NCI-H82 treated with DMSO at 0.1 percent for 48 hours (cell line): ENCODE results near the gene HS6ST2.

ENCODE experiments used
- DNase-seq: peaks from one replicate; lab custom pipeline; 2025; ENCODE audit not compliant: unreplicated experiment; lab: John Stamatoyannopoulos, UW

HS6ST2 gene

DNA sequence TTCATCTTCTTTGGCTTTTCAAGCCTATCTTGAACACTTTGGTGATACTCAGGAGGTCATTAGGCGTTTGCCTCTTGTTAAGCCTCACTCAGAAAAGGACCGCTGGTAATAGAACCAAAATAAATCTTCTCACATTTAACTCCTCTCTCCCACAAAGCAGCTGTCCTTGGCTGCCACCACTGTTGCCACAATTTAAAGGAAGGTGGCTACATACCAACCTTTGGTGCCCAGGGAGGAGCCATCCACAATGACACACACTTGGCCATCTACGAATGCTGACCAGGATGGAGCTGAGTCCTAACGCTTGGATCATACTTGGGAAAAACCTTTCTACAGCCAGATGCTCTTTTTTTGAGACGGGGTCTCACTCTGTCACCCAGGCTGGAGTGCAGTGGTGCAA, 210.2 kb downstream of the HS6ST2 start:
- DNase-seq = no peak

- no peak for DNase-seq
Observed at GRCh38 chrX:132745593-132745992, 212.8 kb downstream of the HS6ST2 start.

DNA sequence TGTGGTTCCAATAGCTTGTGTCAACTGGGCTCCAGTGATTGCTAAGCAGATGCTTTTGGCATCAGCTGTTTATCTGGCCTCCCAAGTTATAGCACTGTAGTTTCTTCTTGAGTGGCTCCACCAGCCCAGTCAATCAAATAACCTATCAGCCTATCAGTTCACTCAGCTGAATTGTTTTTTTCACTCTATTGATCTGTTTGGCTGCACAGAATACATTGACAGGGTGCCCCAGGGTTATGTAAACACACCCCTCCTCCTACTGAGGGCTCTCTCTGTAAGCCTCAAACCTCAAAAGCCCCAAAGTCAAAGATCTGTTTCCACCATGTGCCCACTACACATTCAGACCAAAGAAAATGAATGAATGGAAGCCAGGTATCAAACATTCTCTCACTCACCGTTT, 214.0 kb downstream of the HS6ST2 start:
- DNase-seq = no peak

GRCh38 chrX:132743086-132743485, 215.3 kb downstream of the HS6ST2 start:
- DNase-seq = no peak

- no peak for DNase-seq
Observed at GRCh38 chrX:132742246-132742645, 216.2 kb downstream of the HS6ST2 start.

DNA sequence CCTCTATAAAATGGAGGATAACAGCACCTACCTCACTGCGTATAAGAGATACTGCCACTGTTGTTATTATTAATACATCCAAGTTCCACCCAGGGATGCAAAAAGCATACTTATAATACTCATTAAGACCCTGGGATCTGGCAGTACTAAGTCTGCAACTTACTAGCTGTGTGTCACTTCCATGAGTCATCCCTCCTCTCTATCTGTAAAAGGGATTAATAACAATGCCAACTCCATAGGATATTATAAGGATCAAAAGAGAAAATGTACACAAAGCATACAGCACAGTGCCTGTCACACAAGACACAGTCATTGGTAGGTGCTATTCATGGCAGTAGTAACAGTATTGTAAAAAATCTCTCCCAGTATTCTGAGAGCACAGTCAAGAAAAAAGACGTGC, 216.7 kb downstream of the HS6ST2 start:
- DNase-seq = no peak

- no peak for DNase-seq
Observed at GRCh38 chrX:132740316-132741123, 217.9 kb downstream of the HS6ST2 start.

GRCh38 chrX:132738951-132739350, 219.5 kb downstream of the HS6ST2 start:
- DNase-seq = no peak

- no peak for DNase-seq
Observed at GRCh38 chrX:132737743-132738142, 220.7 kb downstream of the HS6ST2 start.

DNA sequence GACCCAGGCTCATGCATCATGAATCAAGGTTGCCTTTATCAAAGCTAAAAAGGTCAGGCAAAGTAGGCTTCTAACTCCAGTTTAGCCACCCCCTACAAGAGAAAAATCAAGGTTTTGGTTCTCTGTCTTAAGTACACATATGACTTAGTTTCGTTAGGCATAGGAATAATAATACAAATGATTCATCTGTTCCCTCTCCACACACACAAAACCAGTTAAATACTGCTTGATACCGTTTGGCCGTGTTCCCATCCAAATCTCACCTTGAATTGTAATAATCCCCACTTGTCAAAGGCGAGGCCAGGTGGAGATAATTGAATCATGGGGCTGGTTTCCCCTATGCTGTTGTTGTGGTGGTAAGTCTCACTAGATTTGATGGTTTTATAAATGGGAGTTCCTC, 226.2 kb downstream of the HS6ST2 start:
- DNase-seq = no peak

DNA sequence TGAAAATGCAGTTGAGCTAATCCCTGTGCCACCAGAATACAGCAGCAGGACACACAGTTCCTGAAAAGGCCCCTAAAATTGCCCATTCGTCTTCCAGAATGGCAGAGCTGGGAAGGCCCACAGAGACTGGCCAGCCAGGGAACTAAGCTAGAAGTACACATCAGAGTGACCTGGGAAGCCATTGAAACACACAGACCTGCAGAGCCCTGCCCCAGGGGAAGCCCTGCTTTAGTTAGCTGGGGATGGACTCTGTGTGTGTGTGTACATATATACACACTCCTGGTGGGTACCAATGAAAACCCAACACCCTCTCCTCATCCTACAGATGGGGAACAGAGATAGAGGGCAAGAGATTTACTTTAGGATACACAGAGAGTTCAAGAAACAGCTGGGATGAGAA, 227.7 kb downstream of the HS6ST2 start:
- no peak for DNase-seq

- DNase-seq = no peak
Observed at GRCh38 chrX:132730266-132730665, 228.2 kb downstream of the HS6ST2 start.

DNA sequence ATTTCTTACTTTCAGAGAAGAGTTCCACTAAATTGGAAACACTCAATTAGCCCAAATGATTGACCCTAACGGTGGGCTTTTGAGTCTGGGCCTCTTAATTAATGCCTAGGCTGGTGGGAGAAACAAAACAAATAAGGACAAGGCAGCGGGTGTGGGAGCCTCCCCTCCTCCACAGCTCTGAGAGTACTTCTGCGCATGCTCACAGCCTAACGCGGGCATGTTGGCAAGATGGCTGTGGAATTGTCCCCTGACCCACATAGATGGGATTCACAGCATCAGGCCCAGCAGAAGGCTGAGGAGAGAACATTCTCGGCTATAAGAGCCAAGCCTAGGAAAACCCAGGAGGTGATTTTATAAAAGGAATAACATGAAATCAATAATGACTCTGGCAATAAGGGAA, 230.1 kb downstream of the HS6ST2 start:
- no peak for DNase-seq

GRCh38 chrX:132718431-132718958, 239.9 kb downstream of the HS6ST2 start:
- no peak for DNase-seq

DNA sequence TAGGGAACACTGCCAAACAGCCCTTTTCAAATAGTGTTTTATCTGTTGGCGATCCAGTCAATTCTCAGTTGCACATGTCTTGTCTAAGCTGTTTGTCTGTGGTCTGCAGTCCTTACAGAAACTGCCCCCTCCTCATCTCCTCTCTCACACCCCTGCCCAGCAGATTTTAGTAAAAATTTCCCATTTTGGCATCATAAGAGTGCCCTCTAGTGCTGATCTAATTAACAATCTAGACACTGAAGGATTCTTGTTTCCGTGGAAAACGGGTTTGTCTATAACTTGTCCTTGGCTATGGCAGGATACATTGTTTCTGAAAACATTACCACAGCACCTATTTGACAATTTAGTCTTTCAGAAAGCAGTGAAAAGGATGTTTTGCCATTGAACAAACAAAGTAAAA, 242.4 kb downstream of the HS6ST2 start:
- no peak for DNase-seq

GRCh38 chrX:132714913-132715312, 243.5 kb downstream of the HS6ST2 start:
- DNase-seq = no peak

- no peak for DNase-seq
Observed at GRCh38 chrX:132712350-132712749, 246.1 kb downstream of the HS6ST2 start.

DNA sequence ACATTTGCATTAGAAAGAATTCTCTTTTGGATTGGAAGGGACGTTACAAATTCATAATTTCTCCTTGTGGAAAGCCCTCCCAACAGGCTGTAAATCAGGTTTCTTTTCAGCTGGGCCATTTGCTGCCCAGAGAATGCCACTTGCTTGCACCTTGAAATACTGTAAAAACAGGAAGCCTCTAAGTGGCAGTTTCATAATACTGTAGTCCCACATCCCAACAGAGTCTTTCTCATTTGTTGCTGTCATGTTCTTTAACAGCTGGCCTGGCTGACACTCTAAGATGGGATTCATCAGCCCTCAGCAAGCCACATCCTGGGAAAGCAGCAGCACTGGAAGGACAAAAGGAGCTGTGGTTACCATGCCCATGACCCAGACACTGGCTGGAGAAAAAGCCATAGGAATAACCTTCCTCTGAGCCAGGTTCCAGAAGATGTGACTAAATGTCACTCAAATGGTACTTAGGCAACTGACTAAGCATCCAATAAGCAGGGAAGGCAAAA, 247.7 kb downstream of the HS6ST2 start:
- no peak for DNase-seq

GRCh38 chrX:132708529-132708928, 249.9 kb downstream of the HS6ST2 start:
- no peak for DNase-seq

DNA sequence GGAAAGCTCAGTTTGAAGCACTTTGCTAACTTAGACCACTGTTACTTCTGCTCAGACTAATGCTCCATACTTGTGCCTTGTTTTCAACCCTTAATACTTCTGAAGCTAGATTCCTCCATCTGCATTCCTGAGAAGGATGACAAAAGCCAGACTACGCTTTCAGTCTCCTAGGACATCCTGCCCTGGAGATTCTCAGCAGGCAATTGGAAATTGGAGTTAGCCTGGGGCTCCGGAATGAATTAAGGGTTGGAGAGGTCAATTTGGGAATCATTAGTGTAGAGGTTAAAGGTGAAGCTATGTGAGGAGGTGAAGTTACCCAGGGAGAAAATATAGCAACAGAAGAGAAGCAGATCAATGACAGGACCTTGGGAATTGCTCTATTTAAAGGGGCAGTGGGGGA, 253.7 kb downstream of the HS6ST2 start:
- no peak for DNase-seq

- DNase-seq = no peak
Observed at GRCh38 chrX:132694382-132694781, 264.0 kb downstream of the HS6ST2 start.

GRCh38 chrX:132692526-132692925, 265.9 kb downstream of the HS6ST2 start:
- no peak for DNase-seq

GRCh38 chrX:132692066-132692465, 266.4 kb downstream of the HS6ST2 start:
- DNase-seq = no peak
